Activated T-cell treated with anti-CD3 and anti-CD28 coated beads, Interleukin-2, amount 50 U/mL, for 1 hour (primary cell): Measurements from ENCODE around the gene SRF.

ENCODE experiments used
- DNase-seq: peaks from one replicate; pipeline ENCODE4 v3.0.0-alpha.2; 2020

The SRF gene

GRCh38 chr6:43147691-43148477 is 23.2 kb upstream of the SRF start:
- no peak for DNase-seq

DNA sequence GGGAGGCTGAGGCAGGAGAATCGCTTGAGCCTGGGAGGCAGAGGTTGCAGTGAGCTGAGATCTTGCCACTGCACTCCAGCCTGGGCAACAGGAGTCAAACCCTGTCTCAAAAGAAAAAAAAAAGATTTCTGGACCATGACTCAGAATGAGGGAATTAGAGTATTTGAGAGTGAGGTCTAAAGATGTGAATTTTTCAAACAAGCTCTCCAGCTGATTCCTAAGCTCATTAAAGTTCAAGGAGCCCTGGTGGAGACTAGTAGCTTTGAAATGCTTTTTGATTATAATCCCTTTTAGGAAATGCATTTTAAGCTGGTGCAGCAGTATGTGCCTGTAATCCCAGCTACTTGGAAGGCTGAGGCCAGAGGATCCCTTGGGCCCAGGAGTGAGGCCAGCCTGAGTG is 21.8 kb upstream of the SRF start:
- no peak for DNase-seq

DNA sequence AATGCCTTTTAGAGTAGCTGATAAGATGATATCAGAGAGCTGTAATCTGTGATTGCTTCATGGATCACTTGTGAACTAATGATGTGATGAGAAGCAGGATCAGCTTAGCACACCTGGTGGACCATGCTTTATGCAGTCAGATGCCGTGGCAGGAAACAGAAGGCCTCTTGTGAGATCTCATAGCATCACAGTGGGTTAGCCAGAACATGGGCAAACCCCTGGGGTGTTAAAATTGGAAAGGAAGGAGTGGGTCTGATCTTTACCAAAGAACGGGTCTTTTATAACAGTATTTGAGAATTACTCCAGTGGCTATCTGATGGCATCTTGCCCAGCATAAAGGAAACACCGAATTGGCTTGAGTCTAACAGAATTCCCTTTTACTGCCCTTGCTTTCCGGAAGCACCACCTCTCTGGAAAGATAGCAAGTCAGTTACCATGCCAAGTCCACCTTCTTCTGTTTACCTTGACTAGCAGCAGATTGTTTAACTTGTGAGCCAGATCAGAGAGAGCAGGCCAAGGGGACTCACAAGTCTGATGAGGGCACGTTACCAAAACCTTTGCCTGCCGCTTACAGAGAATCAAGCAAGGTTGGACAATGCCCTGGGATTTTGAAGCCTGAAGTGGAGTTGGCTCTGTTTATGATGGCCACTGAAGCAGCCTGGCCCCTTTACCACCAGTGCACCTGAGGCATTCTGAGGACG is 20.9 kb upstream of the SRF start:
- DNase-seq, result no peak

GRCh38 chr6:43159599-43159998 is 11.5 kb upstream of the SRF start:
- DNase-seq, result no peak

DNA sequence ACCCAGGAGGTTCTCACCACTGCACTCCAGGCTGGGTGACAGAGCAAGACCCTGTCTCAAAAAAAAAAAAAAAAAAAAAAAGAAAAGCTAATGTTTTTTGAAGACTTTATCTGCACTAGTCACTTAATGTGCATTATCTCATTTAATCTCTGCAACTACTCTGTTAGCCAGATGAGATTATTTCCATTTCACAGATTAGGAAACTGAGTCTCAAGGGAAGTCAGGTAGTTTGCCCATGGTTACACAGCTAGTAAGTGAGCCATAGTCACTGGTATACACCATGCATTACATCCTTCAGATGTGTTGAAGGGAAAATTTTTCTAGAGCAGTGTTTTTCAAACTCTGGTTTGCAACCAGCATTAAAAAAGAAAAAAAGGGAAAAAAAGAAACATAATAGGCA is 7.2 kb upstream of the SRF start:
- no peak for DNase-seq

DNA sequence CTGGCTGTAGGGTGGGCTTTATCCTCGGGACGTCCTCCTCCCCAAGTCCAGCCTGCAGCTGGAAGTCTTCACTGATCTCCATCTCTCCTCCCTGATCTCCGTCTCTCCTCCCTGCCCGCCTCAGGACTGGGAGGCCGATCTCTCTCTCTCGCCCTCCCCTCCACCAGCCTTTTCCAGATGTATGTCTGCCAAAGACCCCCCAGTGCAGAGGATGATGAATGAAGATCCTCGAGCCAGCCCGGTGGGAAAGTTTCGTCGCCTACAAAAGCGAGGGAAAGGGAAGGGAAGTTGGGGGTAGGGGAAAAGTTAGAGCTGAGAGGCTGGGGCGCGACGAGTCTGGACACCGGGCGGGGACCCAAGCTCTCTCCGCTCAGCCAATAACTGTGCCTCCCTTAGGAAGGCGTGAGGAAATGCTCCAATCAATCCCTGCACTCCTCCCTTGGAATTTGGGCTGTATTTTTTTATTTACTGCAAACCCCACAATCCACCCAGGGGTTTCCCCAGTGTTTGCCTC is 595 bp upstream of the SRF start:
- peak; percentile 26 for DNase-seq

DNA sequence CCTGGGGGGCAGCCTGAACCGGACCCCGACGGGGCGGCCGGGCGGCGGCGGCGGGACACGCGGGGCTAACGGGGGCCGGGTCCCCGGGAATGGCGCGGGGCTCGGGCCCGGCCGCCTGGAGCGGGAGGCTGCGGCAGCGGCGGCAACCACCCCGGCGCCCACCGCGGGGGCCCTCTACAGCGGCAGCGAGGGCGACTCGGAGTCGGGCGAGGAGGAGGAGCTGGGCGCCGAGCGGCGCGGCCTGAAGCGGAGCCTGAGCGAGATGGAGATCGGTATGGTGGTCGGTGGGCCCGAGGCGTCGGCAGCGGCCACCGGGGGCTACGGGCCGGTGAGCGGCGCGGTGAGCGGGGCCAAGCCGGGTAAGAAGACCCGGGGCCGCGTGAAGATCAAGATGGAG is 636 bp downstream of the SRF start:
- no peak for DNase-seq

DNA sequence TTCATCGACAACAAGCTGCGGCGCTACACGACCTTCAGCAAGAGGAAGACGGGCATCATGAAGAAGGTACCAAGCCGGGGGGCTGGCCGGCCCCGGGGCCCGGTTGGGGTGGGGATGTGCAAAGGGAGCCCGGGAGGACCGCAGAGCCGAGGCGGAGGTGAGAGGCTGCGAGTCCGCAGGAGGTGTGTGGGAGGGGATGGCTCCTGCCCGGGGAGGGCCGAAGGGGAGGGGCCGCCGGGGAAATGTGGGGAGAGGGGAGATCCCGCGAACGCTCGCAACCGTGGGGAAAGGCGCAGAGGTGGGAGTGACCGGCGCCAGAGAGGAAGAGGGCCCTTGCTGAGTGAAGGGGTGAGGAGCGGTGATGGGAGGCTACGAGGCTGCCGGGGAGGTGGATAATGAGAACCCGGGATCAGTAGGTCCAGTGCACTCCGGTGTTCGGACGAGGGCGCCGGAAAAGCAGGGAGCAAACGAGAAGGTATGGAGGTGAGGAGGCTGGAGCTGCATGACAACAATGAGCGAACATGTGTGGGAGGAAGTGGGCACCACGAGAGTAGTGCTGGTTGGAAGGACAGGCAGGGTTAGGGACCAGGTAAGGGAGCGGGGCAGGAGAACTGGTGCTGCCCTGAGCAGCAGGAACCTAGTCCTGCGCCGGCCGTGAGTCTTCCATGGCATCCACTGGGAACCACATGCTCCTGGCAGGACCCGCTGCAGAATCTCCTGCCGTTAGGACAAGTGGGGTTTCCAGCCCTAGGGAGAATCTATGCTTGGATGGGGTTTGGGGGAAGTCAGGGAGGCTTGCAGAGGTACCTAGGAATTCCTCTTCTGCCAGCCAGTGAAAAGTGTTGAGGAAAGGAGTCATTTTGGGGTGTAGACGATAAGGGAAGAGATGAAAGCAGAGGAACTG is 1.3 kb downstream of the SRF start:
- peak; percentile 58 for DNase-seq

DNA sequence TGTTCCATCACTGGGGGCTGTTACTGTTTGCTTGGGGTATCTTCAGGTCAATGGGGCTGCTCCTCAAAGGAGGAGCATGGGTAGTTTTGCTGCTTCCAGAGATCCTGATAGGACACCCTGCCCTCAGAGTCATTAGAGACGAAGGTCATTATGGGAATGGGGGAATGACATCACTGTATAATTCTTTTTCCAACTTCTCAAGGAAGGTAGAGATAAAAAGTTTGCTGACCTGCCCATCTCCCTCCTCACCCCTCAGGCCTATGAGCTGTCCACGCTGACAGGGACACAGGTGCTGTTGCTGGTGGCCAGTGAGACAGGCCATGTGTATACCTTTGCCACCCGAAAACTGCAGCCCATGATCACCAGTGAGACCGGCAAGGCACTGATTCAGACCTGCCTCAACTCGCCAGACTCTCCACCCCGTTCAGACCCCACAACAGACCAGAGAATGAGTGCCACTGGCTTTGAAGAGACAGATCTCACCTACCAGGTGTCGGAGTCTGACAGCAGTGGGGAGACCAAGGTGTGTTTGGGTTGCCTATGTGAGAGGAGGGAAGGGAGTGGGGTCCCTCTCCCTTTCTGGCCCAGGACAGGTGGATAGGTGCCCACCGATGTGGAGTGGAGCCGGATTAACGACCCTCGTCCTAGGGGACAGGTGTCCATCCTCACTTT is 2.7 kb downstream of the SRF start:
- no peak for DNase-seq

GRCh38 chr6:43174263-43175112 is 3.4 kb downstream of the SRF start:
- peak; percentile 87 for DNase-seq

DNA sequence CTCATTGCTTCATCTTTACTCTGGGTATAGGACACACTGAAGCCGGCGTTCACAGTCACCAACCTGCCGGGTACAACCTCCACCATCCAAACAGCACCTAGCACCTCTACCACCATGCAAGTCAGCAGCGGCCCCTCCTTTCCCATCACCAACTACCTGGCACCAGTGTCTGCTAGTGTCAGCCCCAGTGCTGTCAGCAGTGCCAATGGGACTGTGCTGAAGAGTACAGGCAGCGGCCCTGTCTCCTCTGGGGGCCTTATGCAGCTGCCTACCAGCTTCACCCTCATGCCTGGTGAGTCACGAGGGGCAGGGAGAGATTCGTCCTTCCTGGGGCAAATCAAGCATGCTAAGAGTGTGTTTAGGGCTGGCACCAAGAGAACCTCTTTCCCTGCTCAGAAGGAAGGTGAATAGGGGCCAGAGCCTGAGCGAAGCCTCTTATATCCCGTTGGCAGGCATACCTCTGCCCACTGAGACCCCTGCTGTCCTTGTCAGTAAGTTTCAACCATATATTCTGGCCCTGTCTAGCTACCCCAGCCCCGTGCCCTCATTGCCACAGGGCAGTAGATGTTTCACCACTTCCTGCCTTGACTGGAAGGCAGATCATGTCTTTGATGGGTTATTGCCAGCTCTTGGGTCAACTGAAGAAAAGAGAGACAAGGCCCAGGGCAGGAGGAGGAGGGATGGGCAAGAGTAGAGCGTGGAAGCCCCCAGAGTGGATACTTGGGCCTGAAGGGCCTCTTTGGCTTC is 4.8 kb downstream of the SRF start:
- DNase-seq, result no peak

- no peak for DNase-seq
Observed at GRCh38 chr6:43176423-43176786, 5.3 kb downstream of the SRF start.

- no peak for DNase-seq
Observed at GRCh38 chr6:43178150-43178549, 7.1 kb downstream of the SRF start.

GRCh38 chr6:43178951-43179830 is 8.1 kb downstream of the SRF start:
- no peak for DNase-seq

DNA sequence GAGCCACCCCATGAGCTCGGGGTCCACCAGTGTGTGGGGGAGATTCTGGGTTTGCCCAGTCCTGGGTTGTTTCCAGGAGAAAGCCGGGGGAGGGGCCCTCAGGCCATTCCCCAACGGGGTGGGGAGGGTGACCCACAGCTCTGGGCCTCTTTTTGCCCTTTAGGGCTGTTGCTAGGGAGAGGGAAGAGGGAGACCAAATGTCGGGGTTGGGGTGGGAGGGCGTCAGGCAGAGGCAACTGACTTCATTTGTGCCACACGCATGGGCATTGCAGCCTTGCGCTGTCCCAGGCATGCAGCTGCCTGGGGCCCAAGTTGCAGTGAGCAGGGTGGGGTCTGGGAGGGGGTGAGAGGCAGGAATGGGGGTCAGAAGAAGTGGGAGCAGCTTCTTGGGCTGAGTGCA is 9.0 kb downstream of the SRF start:
- DNase-seq, result no peak

- DNase-seq, result no peak
Observed at GRCh38 chr6:43180985-43181384, 9.9 kb downstream of the SRF start.

DNA sequence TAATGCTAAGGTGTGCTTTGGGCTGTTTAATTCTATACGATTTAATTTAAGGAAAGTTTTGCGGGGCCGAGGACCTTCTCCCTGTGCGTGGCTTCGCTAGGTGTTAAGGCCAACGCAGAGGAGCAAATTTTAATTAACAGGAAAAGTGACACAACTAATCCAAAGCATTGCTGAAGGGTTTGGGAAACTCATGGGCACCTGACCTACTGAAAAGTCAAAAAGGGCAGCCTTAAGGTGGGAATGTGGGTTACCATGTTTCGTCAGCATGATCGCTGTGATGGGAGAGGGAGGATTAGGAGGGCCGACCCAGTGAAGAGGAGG is 10.5 kb downstream of the SRF start:
- no peak for DNase-seq

- peak; percentile 79 for DNase-seq
Observed at GRCh38 chr6:43181942-43182860, 11.1 kb downstream of the SRF start, which contains the start of gene CUL9. Gene CUL9 (plus strand): TSS chr6:43182196. CDS start chr6:43184311, 2,115 bp downstream.

- no peak for DNase-seq
Observed at GRCh38 chr6:43183441-43183840, 12.4 kb downstream of the SRF start.
